ENCODE measurements around the gene TSR3.

DNA sequence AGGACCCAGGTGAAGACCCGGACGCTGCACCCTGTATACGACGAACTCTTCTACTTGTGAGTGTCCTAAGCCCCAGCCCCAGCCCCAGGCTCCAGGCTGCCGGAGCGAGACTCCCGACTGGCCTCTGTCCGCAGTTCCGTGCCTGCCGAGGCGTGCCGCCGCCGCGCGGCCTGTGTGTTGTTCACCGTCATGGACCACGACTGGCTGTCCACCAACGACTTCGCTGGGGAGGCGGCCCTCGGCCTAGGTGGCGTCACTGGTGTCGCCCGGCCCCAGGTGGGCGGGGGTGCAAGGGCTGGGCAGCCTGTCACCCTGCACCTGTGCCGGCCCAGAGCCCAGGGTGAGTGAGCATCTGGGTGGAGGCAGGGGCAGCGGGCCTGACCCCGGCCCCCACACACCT is 3.7 kb downstream of the TSR3 start:
- TF ChIP-seq, protein P1, sequence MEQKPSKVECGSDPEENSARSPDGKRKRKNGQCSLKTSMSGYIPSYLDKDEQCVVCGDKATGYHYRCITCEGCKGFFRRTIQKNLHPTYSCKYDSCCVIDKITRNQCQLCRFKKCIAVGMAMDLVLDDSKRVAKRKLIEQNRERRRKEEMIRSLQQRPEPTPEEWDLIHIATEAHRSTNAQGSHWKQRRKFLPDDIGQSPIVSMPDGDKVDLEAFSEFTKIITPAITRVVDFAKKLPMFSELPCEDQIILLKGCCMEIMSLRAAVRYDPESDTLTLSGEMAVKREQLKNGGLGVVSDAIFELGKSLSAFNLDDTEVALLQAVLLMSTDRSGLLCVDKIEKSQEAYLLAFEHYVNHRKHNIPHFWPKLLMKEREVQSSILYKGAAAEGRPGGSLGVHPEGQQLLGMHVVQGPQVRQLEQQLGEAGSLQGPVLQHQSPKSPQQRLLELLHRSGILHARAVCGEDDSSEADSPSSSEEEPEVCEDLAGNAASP (CRISPR knock-in tag; IDR thresholded peaks at IDR 0.05; ENCODE audit: borderline replicate concordance), result no peak
- TF ChIP-seq, protein P2, sequence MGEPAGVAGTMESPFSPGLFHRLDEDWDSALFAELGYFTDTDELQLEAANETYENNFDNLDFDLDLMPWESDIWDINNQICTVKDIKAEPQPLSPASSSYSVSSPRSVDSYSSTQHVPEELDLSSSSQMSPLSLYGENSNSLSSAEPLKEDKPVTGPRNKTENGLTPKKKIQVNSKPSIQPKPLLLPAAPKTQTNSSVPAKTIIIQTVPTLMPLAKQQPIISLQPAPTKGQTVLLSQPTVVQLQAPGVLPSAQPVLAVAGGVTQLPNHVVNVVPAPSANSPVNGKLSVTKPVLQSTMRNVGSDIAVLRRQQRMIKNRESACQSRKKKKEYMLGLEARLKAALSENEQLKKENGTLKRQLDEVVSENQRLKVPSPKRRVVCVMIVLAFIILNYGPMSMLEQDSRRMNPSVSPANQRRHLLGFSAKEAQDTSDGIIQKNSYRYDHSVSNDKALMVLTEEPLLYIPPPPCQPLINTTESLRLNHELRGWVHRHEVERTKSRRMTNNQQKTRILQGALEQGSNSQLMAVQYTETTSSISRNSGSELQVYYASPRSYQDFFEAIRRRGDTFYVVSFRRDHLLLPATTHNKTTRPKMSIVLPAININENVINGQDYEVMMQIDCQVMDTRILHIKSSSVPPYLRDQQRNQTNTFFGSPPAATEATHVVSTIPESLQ (CRISPR knock-in tag; conservative IDR thresholded peaks at IDR 0.05), result no peak
- TF ChIP-seq, protein P3, sequence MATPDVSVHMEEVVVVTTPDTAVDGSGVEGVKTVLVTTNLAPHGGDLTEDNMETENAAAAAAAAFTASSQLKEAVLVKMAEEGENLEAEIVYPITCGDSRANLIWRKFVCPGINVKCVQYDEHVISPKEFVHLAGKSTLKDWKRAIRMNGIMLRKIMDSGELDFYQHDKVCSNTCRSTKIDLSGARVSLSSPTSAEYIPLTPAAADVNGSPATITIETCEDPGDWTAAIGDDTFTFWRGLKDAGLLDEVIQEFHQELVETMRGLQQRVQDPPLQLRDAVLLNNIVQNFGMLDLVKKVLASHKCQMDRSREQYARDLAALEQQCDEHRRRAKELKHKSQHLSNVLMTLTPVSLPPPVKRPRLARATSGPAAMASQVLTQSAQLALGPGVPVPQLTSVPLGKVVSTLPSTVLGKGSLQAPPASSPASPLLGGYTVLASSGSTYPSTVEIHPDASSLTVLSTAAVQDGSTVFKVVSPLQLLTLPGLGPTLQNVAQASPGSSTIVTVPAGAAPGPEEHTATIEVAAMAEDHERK (CRISPR knock-in tag; IDR thresholded peaks at IDR 0.05; ENCODE audit: low read depth), result no peak
- TF ChIP-seq POLR2A (IDR thresholded peaks at IDR 0.05; ENCODE audit: insufficient read depth in 1 of 2, low read depth in 2 of 2, low read length in 2 of 2), result no peak
- TF ChIP-seq STAG1 (CRISPR knock-in tag; IDR thresholded peaks at IDR 0.05), result no peak
- TF ChIP-seq TBP (CRISPR knock-in tag; IDR thresholded peaks at IDR 0.05), result no peak
- TF ChIP-seq ZNF253 (CRISPR knock-in tag; IDR thresholded peaks at IDR 0.05; ENCODE audit: borderline replicate concordance), result no peak
- TF ChIP-seq ZFP36L1 (CRISPR knock-in tag; IDR thresholded peaks at IDR 0.05), result no peak
- no peak for TF ChIP-seq SOX6 (IDR thresholded peaks at IDR 0.05)
- TF ChIP-seq SOX6 (CRISPR knock-in tag; IDR thresholded peaks at IDR 0.05), result no peak
- TF ChIP-seq, protein P4, sequence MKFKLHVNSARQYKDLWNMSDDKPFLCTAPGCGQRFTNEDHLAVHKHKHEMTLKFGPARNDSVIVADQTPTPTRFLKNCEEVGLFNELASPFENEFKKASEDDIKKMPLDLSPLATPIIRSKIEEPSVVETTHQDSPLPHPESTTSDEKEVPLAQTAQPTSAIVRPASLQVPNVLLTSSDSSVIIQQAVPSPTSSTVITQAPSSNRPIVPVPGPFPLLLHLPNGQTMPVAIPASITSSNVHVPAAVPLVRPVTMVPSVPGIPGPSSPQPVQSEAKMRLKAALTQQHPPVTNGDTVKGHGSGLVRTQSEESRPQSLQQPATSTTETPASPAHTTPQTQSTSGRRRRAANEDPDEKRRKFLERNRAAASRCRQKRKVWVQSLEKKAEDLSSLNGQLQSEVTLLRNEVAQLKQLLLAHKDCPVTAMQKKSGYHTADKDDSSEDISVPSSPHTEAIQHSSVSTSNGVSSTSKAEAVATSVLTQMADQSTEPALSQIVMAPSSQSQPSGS (CRISPR knock-in tag; IDR thresholded peaks at IDR 0.05), result no peak
- no peak for TF ChIP-seq MTA3 (CRISPR knock-in tag; IDR thresholded peaks at IDR 0.05)
- no peak for TF ChIP-seq BCL6 (CRISPR knock-in tag; IDR thresholded peaks at IDR 0.05)
